Ishikawa (cell line): ENCODE measurements around the gene FXYD5.

Experiments
- CEBPB ChIP-seq: IDR thresholded peaks from 2 replicates; pipeline ENCODE4 v1.6.1; 2012
- CREB1 ChIP-seq: IDR thresholded peaks from 2 replicates; pipeline ENCODE4 v1.6.1; 2012; ENCODE audit warnings: low read depth
- EGR1 ChIP-seq: IDR thresholded peaks from 2 replicates; pipeline ENCODE4 v1.6.1; 2012
- EP300 ChIP-seq: IDR thresholded peaks from 2 replicates; pipeline ENCODE4 v1.6.1; 2012; ENCODE audit warnings: borderline replicate concordance
- FOXM1 ChIP-seq: IDR thresholded peaks from 2 replicates; pipeline ENCODE4 v1.6.1; 2012; ENCODE audit warnings: low read depth, borderline replicate concordance
- MAX ChIP-seq: IDR thresholded peaks from 2 replicates; pipeline ENCODE4 v1.6.1; 2012
- NFIC ChIP-seq: IDR thresholded peaks from 2 replicates; pipeline ENCODE4 v1.6.1; 2012
- RAD21 ChIP-seq: IDR thresholded peaks from 2 replicates; pipeline ENCODE4 v1.6.1; 2012; ENCODE audit warnings: low read depth
- REST ChIP-seq: IDR thresholded peaks from 2 replicates; pipeline ENCODE4 v1.6.1; 2012; ENCODE audit warnings: low read depth, mild to moderate bottlenecking
- TAF1 ChIP-seq: IDR thresholded peaks from 2 replicates; pipeline ENCODE4 v1.6.1; 2012; ENCODE audit warnings: low read depth, mild to moderate bottlenecking
- TCF12 ChIP-seq: IDR thresholded peaks from 2 replicates; pipeline ENCODE4 v1.6.1; 2012; ENCODE audit warnings: low read depth
- TEAD4 ChIP-seq: IDR thresholded peaks from 2 replicates; pipeline ENCODE4 v1.6.1; 2012
- USF1 ChIP-seq: IDR thresholded peaks from 2 replicates; pipeline ENCODE4 v1.6.1; 2012
- YY1 ChIP-seq: IDR thresholded peaks from 2 replicates; pipeline ENCODE4 v1.6.1; 2012; ENCODE audit warnings: low read depth
- ZBTB7A ChIP-seq: IDR thresholded peaks from 2 replicates; pipeline ENCODE4 v1.6.1; 2012; ENCODE audit warnings: low read depth

The FXYD5 gene

GRCh38 chr19:35194012-35194984 is 39.8 kb downstream of the FXYD5 start:
- TF ChIP-seq MAX (no peak), EGR1 (no peak), REST (no peak), FOXM1 (no peak), TCF12 (no peak), ZBTB7A (no peak), TAF1 (no peak), CEBPB (no peak), YY1 (no peak), RAD21 (no peak), NFIC (no peak), TEAD4 (no peak), EP300 (no peak), USF1 (no peak), CREB1 (no peak)

- TF ChIP-seq RAD21 = no peak
- TF ChIP-seq ZBTB7A = no peak
- TF ChIP-seq TAF1 = no peak
- no peak for TF ChIP-seq EGR1
- no peak for TF ChIP-seq CEBPB
- TF ChIP-seq YY1 = no peak
- no peak for TF ChIP-seq CREB1
- no peak for TF ChIP-seq TEAD4
These were observed 41.3 kb downstream of the FXYD5 start for GRCh38 chr19:35195830-35196229.

- TF ChIP-seq TEAD4 (no peak), MAX (no peak), CREB1 (no peak), NFIC (no peak), EGR1 (no peak), FOXM1 (no peak), RAD21 (no peak), USF1 (no peak), TCF12 (no peak), EP300 (no peak), REST (no peak), ZBTB7A (no peak)
These were observed 44.9 kb downstream of the FXYD5 start for GRCh38 chr19:35199481-35199880.

GRCh38 chr19:35202722-35203688 is 48.5 kb downstream of the FXYD5 start:
- TF ChIP-seq EGR1 (no peak), EP300 (no peak), REST (no peak), CEBPB (no peak), FOXM1 (no peak), MAX (no peak)
